Suprapubic skin (tissue), 3 donors: ENCODE measurements around the gene VTI1A.

ENCODE experiments used
- CTCF ChIP-seq, 2 donors: fragments of 200-600 bp in 1 of 2; fragments of 450-650 bp in 1 of 2; sonication (generic) in 1 of 2; IDR thresholded peaks; one replicate each; pipeline ENCODE4 v1.5.1; 2016 to 2019; ENCODE audit warnings: antibody characterized with exemption in 2 of 2, mild to moderate bottlenecking in 1 of 2, moderate library complexity in 1 of 2
- POLR2A ChIP-seq, 2 donors: fragments of 450-650 bp; IDR thresholded peaks; one replicate each; pipeline ENCODE4 v1.6.1; 2017; ENCODE audit warnings: antibody characterized with exemption in 2 of 2, mild to moderate bottlenecking in 2 of 2, moderate library complexity in 2 of 2

GRCh38 chr10:112823007-112823406 is 376.0 kb downstream of the VTI1A start:
- TF ChIP-seq CTCF (IDR thresholded peaks at IDR 0.05) (no peak), POLR2A (IDR thresholded peaks at IDR 0.05) (no peak)
